HepG2 (cell line): Measurements from ENCODE around the gene SGMS1. TPM values are rescaled to one million over a fixed set of nuclear protein-coding genes. Genes with fewer than 3 reads are reported as not detected.
A peak's percentile ranks its signal among the peaks of the same experiment; 100 is the strongest.

Experiments used
- CBFB ChIP-seq: sonication (generic); formaldehyde crosslinking; IDR thresholded peaks from 2 replicates; pipeline ENCODE4 v1.4.0; 2020; ENCODE audit warnings: missing genetic modification reagents
- ETV5 ChIP-seq: IDR thresholded peaks from 2 replicates; pipeline ENCODE4 v1.6.1; 2018; ENCODE audit warnings: missing biosample characterization, missing genetic modification reagents, inconsistent platforms, borderline replicate concordance
- GATAD2A ChIP-seq: IDR thresholded peaks from 2 replicates; pipeline ENCODE4 v1.6.1; 2016
- IKZF5 ChIP-seq: IDR thresholded peaks from 2 replicates; pipeline ENCODE4 v1.6.1; 2018; ENCODE audit warnings: missing genetic modification reagents, mild to moderate bottlenecking, missing compliant biosample characterization
- NR2C2 ChIP-seq: sonication (generic); formaldehyde crosslinking; IDR thresholded peaks from 2 replicates; pipeline ENCODE4 v1.4.0; 2020; ENCODE audit warnings: missing genetic modification reagents, mild to moderate bottlenecking, moderate library complexity, borderline replicate concordance
- SNAPC4 ChIP-seq: sonication (generic); formaldehyde crosslinking; IDR thresholded peaks from 2 replicates; pipeline ENCODE4 v1.4.0; 2020; ENCODE audit warnings: mild to moderate bottlenecking, missing genetic modification reagents
- SOX6 ChIP-seq, 2 experiments: fragments of 450-650 bp in 1 of 2; sonication (generic) in 1 of 2; formaldehyde crosslinking in 1 of 2; IDR thresholded peaks; 2 replicates each; pipeline versions ENCODE4 v1.4.0 to v1.6.1; 2017 to 2020; ENCODE audit warnings: antibody characterized with exemption in 1 of 2, mild to moderate bottlenecking in 1 of 2, missing genetic modification reagents in 1 of 2
- ZFX ChIP-seq: sonication (generic); formaldehyde crosslinking; IDR thresholded peaks from 2 replicates; pipeline ENCODE4 v1.4.0; 2020; ENCODE audit warnings: mild to moderate bottlenecking, low read depth, missing genetic modification reagents, moderate library complexity
- ZNF598 ChIP-seq: sonication (generic); formaldehyde crosslinking; IDR thresholded peaks from 2 replicates; pipeline ENCODE4 v1.5.1; 2020; ENCODE audit warnings: mild to moderate bottlenecking, missing genetic modification reagents, borderline replicate concordance
- ZNF644 ChIP-seq: IDR thresholded peaks from 2 replicates; pipeline ENCODE4 v1.6.1; 2016; ENCODE audit warnings: low read depth
- ZNF761 ChIP-seq: sonication (generic); formaldehyde crosslinking; conservative IDR thresholded peaks from 2 replicates; pipeline ENCODE4 v1.4.0; 2020; ENCODE audit warnings: mild to moderate bottlenecking, missing genetic modification reagents
- ZNF784 ChIP-seq: sonication (generic); formaldehyde crosslinking; IDR thresholded peaks from 2 replicates; pipeline ENCODE4 v1.5.1; 2020; ENCODE audit warnings: missing genetic modification reagents, mild to moderate bottlenecking, borderline replicate concordance
- ZNF788 ChIP-seq: sonication (generic); formaldehyde crosslinking; IDR thresholded peaks from 2 replicates; pipeline ENCODE4 v1.5.0; 2020; ENCODE audit warnings: mild to moderate bottlenecking, missing genetic modification reagents, borderline replicate concordance
- polyA plus RNA-seq, 8 experiments: library from polyadenylated mRNA; depleted of rRNA in 3 of 8; stranded (reverse) in 7 of 8; unstranded in 1 of 8; fragments of >200 nt; fragmentation: Illumina TruSeq in 4 of 8; extraction: Trizol in 4 of 8; gene quantifications; 2 replicates each; pipeline versions ENCODE4 v1.2.1 to v1.2.3, GENCODE V29; 2011 to 2016; ENCODE audit warnings: low read depth in 4 of 8, missing spikeins in 1 of 8, mixed read lengths in 1 of 8; ENCODE audit not compliant: insufficient read depth in 1 of 8
- total RNA-seq, 5 experiments: library from RNA; depleted of rRNA; stranded (reverse); fragments of >200 nt; fragmentation: Illumina TruSeq; extraction: Trizol; gene quantifications; 2 replicates each; pipeline ENCODE4 v1.2.3, GENCODE V29; 2016; ENCODE audit warnings: low read depth in 1 of 5
- TF ChIP-seq, protein P1 (sequence below): sonication (generic); formaldehyde crosslinking; conservative IDR thresholded peaks from 2 replicates; pipeline ENCODE4 v1.4.0; 2020; ENCODE audit warnings: mild to moderate bottlenecking, missing genetic modification reagents, moderate library complexity
- TF ChIP-seq, protein P2 (sequence below): sonication (generic); formaldehyde crosslinking; IDR thresholded peaks from 2 replicates; pipeline ENCODE4 v1.4.0; 2020; ENCODE audit warnings: missing genetic modification reagents, borderline replicate concordance

SGMS1 gene
- total and polyA plus RNA-seq, 2 of the 13 experiments (the other 11 are each of a cell fraction or from before 2014, with no cell fraction given): 6.5 to 15.1 TPM

- 0 out of 2 replicates have a peak, but pooled peaks have one; percentile 63 for TF ChIP-seq ZNF784 (CRISPR knock-in tag)
- TF ChIP-seq ZNF644: peak; percentile 79; the same call in 1 of the 2 replicates
- peak; percentile 61; the same call in 1 of the 2 replicates for TF ChIP-seq ZNF788 (CRISPR knock-in tag)
- TF ChIP-seq, protein P1, sequence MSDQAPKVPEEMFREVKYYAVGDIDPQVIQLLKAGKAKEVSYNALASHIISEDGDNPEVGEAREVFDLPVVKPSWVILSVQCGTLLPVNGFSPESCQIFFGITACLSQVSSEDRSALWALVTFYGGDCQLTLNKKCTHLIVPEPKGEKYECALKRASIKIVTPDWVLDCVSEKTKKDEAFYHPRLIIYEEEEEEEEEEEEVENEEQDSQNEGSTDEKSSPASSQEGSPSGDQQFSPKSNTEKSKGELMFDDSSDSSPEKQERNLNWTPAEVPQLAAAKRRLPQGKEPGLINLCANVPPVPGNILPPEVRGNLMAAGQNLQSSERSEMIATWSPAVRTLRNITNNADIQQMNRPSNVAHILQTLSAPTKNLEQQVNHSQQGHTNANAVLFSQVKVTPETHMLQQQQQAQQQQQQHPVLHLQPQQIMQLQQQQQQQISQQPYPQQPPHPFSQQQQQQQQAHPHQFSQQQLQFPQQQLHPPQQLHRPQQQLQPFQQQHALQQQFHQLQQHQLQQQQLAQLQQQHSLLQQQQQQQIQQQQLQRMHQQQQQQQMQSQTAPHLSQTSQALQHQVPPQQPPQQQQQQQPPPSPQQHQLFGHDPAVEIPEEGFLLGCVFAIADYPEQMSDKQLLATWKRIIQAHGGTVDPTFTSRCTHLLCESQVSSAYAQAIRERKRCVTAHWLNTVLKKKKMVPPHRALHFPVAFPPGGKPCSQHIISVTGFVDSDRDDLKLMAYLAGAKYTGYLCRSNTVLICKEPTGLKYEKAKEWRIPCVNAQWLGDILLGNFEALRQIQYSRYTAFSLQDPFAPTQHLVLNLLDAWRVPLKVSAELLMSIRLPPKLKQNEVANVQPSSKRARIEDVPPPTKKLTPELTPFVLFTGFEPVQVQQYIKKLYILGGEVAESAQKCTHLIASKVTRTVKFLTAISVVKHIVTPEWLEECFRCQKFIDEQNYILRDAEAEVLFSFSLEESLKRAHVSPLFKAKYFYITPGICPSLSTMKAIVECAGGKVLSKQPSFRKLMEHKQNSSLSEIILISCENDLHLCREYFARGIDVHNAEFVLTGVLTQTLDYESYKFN: peak; percentile 71
- TF ChIP-seq SNAPC4 (CRISPR knock-in tag): no peak
- peak; percentile 90 for TF ChIP-seq GATAD2A (CRISPR knock-in tag)
- no peak for TF ChIP-seq SOX6 (IDR thresholded peaks at IDR 0.05)
- peak; percentile 100 for TF ChIP-seq SOX6 (CRISPR knock-in tag; IDR thresholded peaks at IDR 0.05)
- peak; percentile 30; the same call in 1 of the 2 replicates for TF ChIP-seq CBFB (CRISPR knock-in tag)
- peak; percentile 53; the same call in 1 of the 2 replicates for TF ChIP-seq ZNF598 (CRISPR knock-in tag)
- no peak for TF ChIP-seq ZNF761 (CRISPR knock-in tag)
- peak; percentile 40; the same call in 1 of the 2 replicates for TF ChIP-seq NR2C2
- TF ChIP-seq ZFX (CRISPR knock-in tag): peak; percentile 34; the same call in 1 of the 2 replicates
- TF ChIP-seq, protein P2, sequence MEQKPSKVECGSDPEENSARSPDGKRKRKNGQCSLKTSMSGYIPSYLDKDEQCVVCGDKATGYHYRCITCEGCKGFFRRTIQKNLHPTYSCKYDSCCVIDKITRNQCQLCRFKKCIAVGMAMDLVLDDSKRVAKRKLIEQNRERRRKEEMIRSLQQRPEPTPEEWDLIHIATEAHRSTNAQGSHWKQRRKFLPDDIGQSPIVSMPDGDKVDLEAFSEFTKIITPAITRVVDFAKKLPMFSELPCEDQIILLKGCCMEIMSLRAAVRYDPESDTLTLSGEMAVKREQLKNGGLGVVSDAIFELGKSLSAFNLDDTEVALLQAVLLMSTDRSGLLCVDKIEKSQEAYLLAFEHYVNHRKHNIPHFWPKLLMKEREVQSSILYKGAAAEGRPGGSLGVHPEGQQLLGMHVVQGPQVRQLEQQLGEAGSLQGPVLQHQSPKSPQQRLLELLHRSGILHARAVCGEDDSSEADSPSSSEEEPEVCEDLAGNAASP (CRISPR knock-in tag): peak; percentile 93; the same call in 1 of the 2 replicates
- TF ChIP-seq ETV5 (CRISPR knock-in tag): peak; percentile 73; the same call in 1 of the 2 replicates
- peak; percentile 46; the same call in 1 of the 2 replicates for TF ChIP-seq IKZF5
Measured at GRCh38 chr10:50538555-50539398, 85.0 kb downstream of the SGMS1 start (continued).
